Measurements from ENCODE around the gene PRR4.

The PRR4 gene, protein sequence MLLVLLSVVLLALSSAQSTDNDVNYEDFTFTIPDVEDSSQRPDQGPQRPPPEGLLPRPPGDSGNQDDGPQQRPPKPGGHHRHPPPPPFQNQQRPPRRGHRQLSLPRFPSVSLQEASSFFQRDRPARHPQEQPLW

DNA sequence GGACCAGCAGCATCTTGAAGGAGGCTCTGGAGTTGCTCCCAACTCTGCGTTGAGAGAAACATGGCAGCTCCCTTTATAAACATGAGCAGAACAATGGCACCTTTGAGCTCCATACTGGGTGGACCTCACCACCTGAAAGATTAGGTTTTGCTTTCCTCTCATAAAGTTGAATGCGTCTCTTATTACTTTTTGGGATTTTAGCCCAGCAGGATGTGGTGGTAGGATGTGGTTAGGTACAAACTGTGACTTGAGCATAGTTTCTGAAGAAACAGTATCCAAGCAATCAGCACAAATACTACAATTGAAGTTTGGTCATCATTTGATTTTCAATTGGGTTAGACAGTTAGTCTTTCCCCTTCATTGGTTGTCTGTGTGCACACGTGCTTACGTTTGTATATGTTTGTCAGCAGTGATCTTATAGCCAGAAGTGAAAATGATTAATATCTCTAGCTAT is at the start of gene PRR4:
PRR4 (minus strand) TSS at position 51 of the 454 bp plus-strand sequence; CDS start at position 13, 38 bp downstream.
- H3K4me1 ChIP-seq (ENCODE audit: control insufficient read depth, insufficient read depth, low read length) = no peaks in the 10 kb centered on the region
- no peak within 1 kb of the TSS for H3K4me3 ChIP-seq (ENCODE audit: low read length in 2 of 2)
- H3K9ac ChIP-seq (ENCODE audit: low read length in 2 of 2) = no peak within 1 kb of the TSS
- H3K27me3 ChIP-seq (ENCODE audit: control insufficient read depth in 1 of 2, insufficient read depth in 2 of 2, low read length in 2 of 2) = no peaks in the 10 kb centered on the region
- H3K36me3 ChIP-seq (ENCODE audit: control insufficient read depth in 2 of 2, insufficient read depth in 2 of 2, low read length in 2 of 2) = peaks cover 0 to 3% of the 10 kb centered on the region in 2 donors
- H3K27ac ChIP-seq (ENCODE audit: low read length) = no peak within 1 kb of the TSS
- no peaks in the 10 kb centered on the region for H3K9me3 ChIP-seq (ENCODE audit: control insufficient read depth in 2 of 2, low read length in 2 of 2)

DNA sequence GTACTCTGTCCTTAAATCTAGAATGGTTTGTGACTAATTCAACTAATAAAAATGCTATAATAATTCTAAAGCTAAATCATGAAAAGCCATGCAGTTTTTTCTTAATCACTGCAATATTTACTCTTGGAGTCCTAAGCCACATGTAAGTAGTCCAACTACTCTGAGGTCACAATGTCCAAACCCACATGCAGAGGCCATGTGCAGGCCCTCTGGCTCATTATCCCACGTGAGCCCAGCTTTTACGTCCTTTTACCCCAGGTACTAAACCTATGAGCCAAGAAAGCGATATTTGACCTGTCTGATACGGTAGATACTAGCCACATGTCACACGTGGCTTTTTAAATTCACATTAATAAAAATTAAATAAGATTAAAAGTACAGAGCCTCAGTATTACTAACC is 47.6 kb upstream of the PRR4 start:
- H3K27me3 ChIP-seq (ENCODE audit: control insufficient read depth in 1 of 2, insufficient read depth in 2 of 2, low read length in 2 of 2) = no peaks in the 10 kb centered on the region
- H3K9me3 ChIP-seq (ENCODE audit: control insufficient read depth in 2 of 2, low read length in 2 of 2) = no peaks in the 10 kb centered on the region
- no peak overlapping the region for H3K4me3 ChIP-seq (ENCODE audit: low read length in 2 of 2)
- no peak overlapping the region for H3K9ac ChIP-seq (ENCODE audit: low read length in 2 of 2)
- no peak overlapping the region for H3K27ac ChIP-seq (ENCODE audit: low read length)
- no peaks in the 10 kb centered on the region for H3K4me1 ChIP-seq (ENCODE audit: control insufficient read depth, insufficient read depth, low read length)
- H3K36me3 ChIP-seq (ENCODE audit: control insufficient read depth in 2 of 2, insufficient read depth in 2 of 2, low read length in 2 of 2) = no peaks in the 10 kb centered on the region

DNA sequence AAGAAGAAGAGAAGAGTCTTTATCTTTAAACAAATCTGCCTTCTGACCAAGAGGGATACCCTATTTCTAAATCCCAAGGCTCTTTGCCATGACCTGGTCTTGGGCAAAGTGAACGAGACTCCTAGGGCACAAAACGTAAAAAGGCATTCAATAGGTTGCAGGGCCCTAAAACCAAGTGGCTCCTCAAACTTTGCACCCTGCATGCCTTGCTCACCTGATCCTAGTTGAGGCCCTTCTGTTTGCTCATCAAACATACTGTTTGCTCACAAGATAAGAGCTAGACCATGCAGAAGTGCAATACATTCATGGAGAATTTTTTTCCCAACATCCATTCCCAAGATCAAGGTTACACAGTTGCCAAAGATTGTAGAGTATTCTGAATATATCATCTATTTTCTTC is 42.7 kb upstream of the PRR4 start:
- H3K9me3 ChIP-seq (ENCODE audit: control insufficient read depth in 2 of 2, low read length in 2 of 2) = no peaks in the 10 kb centered on the region
- H3K27ac ChIP-seq (ENCODE audit: low read length) = no peak overlapping the region
- no peaks in the 10 kb centered on the region for H3K36me3 ChIP-seq (ENCODE audit: control insufficient read depth in 2 of 2, insufficient read depth in 2 of 2, low read length in 2 of 2)
- no peak overlapping the region for H3K9ac ChIP-seq (ENCODE audit: low read length in 2 of 2)
- no peaks in the 10 kb centered on the region for H3K27me3 ChIP-seq (ENCODE audit: control insufficient read depth in 1 of 2, insufficient read depth in 2 of 2, low read length in 2 of 2)
- no peak overlapping the region for H3K4me3 ChIP-seq (ENCODE audit: low read length in 2 of 2)
- no peaks in the 10 kb centered on the region for H3K4me1 ChIP-seq (ENCODE audit: control insufficient read depth, insufficient read depth, low read length)

DNA sequence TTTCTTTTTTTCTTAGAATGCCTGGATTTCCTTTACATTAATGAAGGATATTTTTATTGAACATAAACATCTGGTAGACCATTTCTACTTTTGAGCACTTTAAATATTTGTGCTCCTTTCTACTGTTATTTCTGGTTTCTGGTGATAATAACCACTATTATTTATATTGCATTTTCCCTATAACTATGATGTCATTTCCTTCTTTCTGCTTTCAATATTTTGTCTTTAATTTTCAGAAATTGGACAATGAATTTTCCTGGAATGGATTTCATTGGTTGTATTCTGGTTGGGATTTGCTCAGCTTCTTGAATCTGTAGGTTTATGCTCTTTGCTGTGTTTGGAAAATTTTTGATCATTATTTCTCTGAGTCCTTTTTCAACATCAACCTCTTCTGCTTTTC is 40.0 kb upstream of the PRR4 start:
- no peaks in the 10 kb centered on the region for H3K27me3 ChIP-seq (ENCODE audit: control insufficient read depth in 1 of 2, insufficient read depth in 2 of 2, low read length in 2 of 2)

DNA sequence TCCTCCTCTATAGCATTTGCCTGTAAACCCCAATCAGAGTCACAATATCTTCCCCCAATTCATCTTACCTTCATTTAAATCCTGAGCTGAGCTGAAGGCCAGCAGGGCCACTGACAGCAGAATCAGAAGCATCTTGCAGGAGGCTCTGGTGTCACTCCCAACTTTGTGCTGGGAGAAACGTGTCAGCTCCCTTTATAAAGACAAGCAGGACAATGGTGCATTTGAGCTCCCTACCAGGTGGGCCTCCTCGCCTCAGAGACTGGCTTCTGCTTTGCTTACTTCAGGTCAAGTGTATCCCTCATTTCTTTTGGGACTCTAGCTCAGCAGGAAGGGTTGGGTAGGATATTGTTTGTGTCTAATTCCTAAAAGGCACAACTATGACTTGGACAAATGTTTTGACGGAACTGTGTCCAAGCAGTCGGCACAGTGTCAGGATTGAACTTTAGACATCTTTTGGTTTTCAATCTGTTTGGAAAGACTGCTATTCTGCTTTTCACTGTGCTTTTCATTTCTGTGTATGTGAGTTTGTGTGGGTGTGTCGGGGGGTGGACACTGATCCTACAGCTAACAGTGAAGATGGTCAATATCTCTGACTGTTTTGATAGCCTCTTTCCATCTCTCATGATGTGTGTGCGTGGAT is 34.9 kb upstream of the PRR4 start, which contains the start of gene PRH1:
PRH1 (minus strand) TSS at position 170 of the 640 bp plus-strand sequence; CDS start at position 132, 38 bp downstream.
- H3K27ac ChIP-seq (ENCODE audit: low read length) = no peak within 1 kb of the TSS
- H3K4me1 ChIP-seq (ENCODE audit: control insufficient read depth, insufficient read depth, low read length) = no peaks in the 10 kb centered on the region
- no peaks in the 10 kb centered on the region for H3K9me3 ChIP-seq (ENCODE audit: control insufficient read depth in 2 of 2, low read length in 2 of 2)
- H3K9ac ChIP-seq (ENCODE audit: low read length in 2 of 2) = no peak within 1 kb of the TSS
- peaks cover 0 to 2% of the 10 kb centered on the region in 2 donors for H3K36me3 ChIP-seq (ENCODE audit: control insufficient read depth in 2 of 2, insufficient read depth in 2 of 2, low read length in 2 of 2)
- H3K27me3 ChIP-seq (ENCODE audit: control insufficient read depth in 1 of 2, insufficient read depth in 2 of 2, low read length in 2 of 2) = no peaks in the 10 kb centered on the region
- H3K4me3 ChIP-seq (ENCODE audit: low read length in 2 of 2) = no peak within 1 kb of the TSS

More for the DNA sequence above, 40.0 kb upstream of the PRR4 start:
- Histone ChIP-seq H3K27ac (ENCODE audit: low read length) (no peak overlapping the region), H3K9me3 (ENCODE audit: control insufficient read depth in 2 of 2, low read length in 2 of 2) (no peaks in the 10 kb centered on the region), H3K9ac (ENCODE audit: low read length in 2 of 2) (no peak overlapping the region), H3K4me3 (ENCODE audit: low read length in 2 of 2) (no peak overlapping the region), H3K36me3 (ENCODE audit: control insufficient read depth in 2 of 2, insufficient read depth in 2 of 2, low read length in 2 of 2) (no peaks in the 10 kb centered on the region), H3K4me1 (ENCODE audit: control insufficient read depth, insufficient read depth, low read length) (no peaks in the 10 kb centered on the region)

DNA sequence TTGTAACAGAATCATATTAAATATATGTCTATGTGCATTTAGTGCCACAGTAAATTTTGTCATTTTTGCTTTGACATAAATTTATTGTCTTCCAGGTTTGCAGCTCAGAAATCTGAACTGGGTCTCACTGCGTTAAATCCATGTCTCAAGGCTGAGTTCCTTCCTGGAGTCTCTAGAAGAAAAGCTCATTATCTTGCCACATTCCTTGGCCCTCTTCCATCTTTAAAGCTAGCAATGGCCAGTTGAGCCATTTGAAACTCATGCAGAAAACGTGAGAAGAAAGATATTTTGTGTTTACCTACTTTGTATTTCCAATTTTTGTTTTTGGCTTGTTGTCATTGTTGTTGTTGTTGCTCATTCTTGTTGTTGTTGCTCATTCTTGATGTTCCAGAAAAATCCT is 24.1 kb upstream of the PRR4 start:
- Histone ChIP-seq H3K9me3 (ENCODE audit: control insufficient read depth in 2 of 2, low read length in 2 of 2) (no peaks in the 10 kb centered on the region), H3K9ac (ENCODE audit: low read length in 2 of 2) (no peak overlapping the region), H3K36me3 (ENCODE audit: control insufficient read depth in 2 of 2, insufficient read depth in 2 of 2, low read length in 2 of 2) (peaks cover 0 to 4% of the 10 kb centered on the region in 2 donors), H3K27me3 (ENCODE audit: control insufficient read depth in 1 of 2, insufficient read depth in 2 of 2, low read length in 2 of 2) (no peaks in the 10 kb centered on the region), H3K4me3 (ENCODE audit: low read length in 2 of 2) (no peak overlapping the region), H3K4me1 (ENCODE audit: control insufficient read depth, insufficient read depth, low read length) (no peaks in the 10 kb centered on the region), H3K27ac (ENCODE audit: low read length) (no peak overlapping the region)

DNA sequence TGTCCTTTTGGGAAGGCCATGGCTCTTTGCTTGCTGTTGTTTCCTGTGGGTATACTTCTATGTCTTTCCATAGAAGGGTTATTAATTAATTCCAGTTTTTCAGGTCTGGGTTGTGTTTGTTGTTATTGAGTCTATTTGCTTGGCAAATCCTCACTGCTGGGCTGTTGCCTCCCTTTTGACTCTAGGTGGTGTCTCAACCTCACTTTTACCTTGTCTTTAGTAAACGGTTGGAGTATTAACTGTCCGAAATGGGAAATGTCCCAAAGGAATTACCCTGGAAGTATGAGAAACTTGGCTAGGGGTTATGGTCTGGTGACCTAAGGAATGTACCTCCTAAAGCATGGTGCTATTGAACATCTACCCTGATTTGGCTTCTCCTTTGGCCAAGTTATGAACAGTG is 18.1 kb upstream of the PRR4 start:
- Histone ChIP-seq H3K9ac (ENCODE audit: low read length in 2 of 2) (no peak overlapping the region), H3K4me3 (ENCODE audit: low read length in 2 of 2) (no peak overlapping the region), H3K4me1 (ENCODE audit: control insufficient read depth, insufficient read depth, low read length) (no peaks in the 10 kb centered on the region), H3K27ac (ENCODE audit: low read length) (no peak overlapping the region), H3K36me3 (ENCODE audit: control insufficient read depth in 2 of 2, insufficient read depth in 2 of 2, low read length in 2 of 2) (no peaks in the 10 kb centered on the region), H3K9me3 (ENCODE audit: control insufficient read depth in 2 of 2, low read length in 2 of 2) (no peaks in the 10 kb centered on the region), H3K27me3 (ENCODE audit: control insufficient read depth in 1 of 2, insufficient read depth in 2 of 2, low read length in 2 of 2) (no peaks in the 10 kb centered on the region)

DNA sequence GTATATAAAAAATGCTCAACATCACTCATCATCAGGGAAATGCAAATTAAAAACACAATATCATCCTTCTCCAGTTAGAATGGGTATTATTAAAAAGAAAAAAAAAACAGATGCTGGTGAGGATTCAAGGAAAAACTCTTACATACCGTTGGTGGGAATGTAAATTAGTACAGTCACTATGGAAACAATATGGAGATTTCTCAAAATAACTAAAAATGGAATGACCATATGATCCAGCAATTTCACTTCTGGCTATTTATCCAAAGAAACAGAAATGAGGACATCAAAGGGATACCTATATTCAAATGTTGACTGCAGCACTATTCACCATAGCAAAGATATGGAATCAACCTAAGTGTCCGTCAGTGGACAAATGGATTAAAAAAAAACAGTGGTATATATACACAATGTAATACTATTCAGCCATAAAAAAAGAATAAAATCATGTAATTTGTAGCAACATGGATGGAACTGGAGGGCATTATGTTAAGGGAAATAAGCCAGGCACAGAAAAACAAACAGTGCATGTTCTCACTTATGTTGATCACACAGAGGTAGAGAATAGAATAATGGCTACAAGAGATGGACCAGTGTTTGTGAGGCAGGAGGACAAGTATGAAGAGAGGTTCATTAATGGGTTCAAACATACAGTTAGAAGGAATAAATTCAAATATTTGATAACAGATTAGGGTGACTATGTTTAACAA is 14.4 kb upstream of the PRR4 start:
- no peaks in the 10 kb centered on the region for H3K9me3 ChIP-seq (ENCODE audit: control insufficient read depth in 2 of 2, low read length in 2 of 2)
- no peaks in the 10 kb centered on the region for H3K4me1 ChIP-seq (ENCODE audit: control insufficient read depth, insufficient read depth, low read length)
- peaks cover 4 to 5% of the 10 kb centered on the region in 2 donors for H3K36me3 ChIP-seq (ENCODE audit: control insufficient read depth in 2 of 2, insufficient read depth in 2 of 2, low read length in 2 of 2)
- no peak overlapping the region for H3K9ac ChIP-seq (ENCODE audit: low read length in 2 of 2)
- H3K27me3 ChIP-seq (ENCODE audit: control insufficient read depth in 1 of 2, insufficient read depth in 2 of 2, low read length in 2 of 2) = no peaks in the 10 kb centered on the region
- H3K4me3 ChIP-seq (ENCODE audit: low read length in 2 of 2) = no peak overlapping the region
- H3K27ac ChIP-seq (ENCODE audit: low read length) = no peak overlapping the region

DNA sequence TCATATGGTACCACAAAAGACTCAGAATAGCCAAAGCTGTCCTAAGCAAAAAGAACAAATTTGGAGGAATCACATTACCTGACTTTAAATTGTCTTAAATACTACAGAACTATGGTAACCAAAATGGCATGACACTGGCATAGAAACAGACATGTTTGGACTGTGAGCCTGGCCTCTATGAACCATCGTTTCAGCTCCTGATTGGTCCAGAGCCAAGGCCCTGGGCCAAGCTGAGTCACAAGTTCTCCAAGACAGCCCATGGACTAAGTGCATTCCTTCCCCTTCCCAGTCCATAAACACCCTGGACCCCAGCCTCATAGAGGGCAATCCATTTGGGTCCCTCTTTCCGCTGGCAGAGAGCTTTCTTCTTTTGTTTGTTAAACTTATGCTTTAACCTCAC is 12.1 kb upstream of the PRR4 start:
- no peak overlapping the region for H3K4me3 ChIP-seq (ENCODE audit: low read length in 2 of 2)
- no peaks in the 10 kb centered on the region for H3K27me3 ChIP-seq (ENCODE audit: control insufficient read depth in 1 of 2, insufficient read depth in 2 of 2, low read length in 2 of 2)
- H3K4me1 ChIP-seq (ENCODE audit: control insufficient read depth, insufficient read depth, low read length) = no peaks in the 10 kb centered on the region
- no peak overlapping the region for H3K27ac ChIP-seq (ENCODE audit: low read length)
- H3K9ac ChIP-seq (ENCODE audit: low read length in 2 of 2) = no peak overlapping the region
- peaks cover 4 to 5% of the 10 kb centered on the region in 2 donors for H3K36me3 ChIP-seq (ENCODE audit: control insufficient read depth in 2 of 2, insufficient read depth in 2 of 2, low read length in 2 of 2)
- peaks cover 0 to 3% of the 10 kb centered on the region in 2 donors for H3K9me3 ChIP-seq (ENCODE audit: control insufficient read depth in 2 of 2, low read length in 2 of 2)

DNA sequence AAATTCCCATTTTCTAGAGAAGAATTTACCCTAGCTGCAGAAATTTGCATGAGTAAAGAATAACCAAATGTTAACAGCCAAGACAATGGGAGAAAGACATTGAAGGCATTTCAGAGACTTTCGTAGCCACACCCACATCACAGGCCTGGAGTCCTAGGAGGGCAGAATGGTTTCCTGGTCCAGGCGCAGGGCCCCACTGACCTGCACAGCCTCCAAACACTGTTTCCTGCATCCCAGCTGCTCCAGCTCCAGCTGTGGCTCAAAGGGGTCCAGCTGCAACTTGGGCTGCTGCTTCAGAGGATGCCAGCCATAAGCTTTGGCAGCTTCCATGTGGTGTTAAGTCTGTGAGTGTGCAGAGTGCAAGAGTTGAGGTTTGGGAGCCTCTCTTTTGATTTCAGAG is 6.5 kb upstream of the PRR4 start:
- peaks cover 0 to 3% of the 10 kb centered on the region in 2 donors for H3K9me3 ChIP-seq (ENCODE audit: control insufficient read depth in 2 of 2, low read length in 2 of 2)
- no peak overlapping the region for H3K4me3 ChIP-seq (ENCODE audit: low read length in 2 of 2)
- H3K36me3 ChIP-seq (ENCODE audit: control insufficient read depth in 2 of 2, insufficient read depth in 2 of 2, low read length in 2 of 2) = peaks cover 4 to 5% of the 10 kb centered on the region in 2 donors
- H3K27ac ChIP-seq (ENCODE audit: low read length) = no peak overlapping the region
- H3K9ac ChIP-seq (ENCODE audit: low read length in 2 of 2) = no peak overlapping the region
- no peaks in the 10 kb centered on the region for H3K27me3 ChIP-seq (ENCODE audit: control insufficient read depth in 1 of 2, insufficient read depth in 2 of 2, low read length in 2 of 2)
- H3K4me1 ChIP-seq (ENCODE audit: control insufficient read depth, insufficient read depth, low read length) = no peaks in the 10 kb centered on the region

DNA sequence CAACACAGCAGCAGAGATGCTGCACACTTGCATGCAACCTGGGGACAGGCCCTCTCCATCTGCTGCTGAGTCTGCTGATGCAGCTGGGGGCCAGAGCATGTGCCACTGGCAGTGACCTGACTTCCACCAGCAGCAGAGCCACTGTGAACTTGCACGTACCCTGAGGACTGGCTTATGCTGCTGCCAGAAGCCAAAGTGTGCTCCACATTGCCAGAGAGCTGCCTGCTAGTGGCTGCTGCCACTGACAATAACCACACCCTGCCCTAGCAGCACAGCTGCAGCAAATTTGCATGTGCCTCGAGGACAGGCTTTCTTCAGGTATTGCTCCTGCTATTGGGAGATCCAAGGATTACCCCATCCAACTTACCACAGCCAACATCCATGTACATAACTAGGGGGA is 4.5 kb upstream of the PRR4 start:
- Histone ChIP-seq H3K9ac (ENCODE audit: low read length in 2 of 2) (no peak overlapping the region), H3K27ac (ENCODE audit: low read length) (no peak overlapping the region), H3K4me3 (ENCODE audit: low read length in 2 of 2) (no peak overlapping the region), H3K36me3 (ENCODE audit: control insufficient read depth in 2 of 2, insufficient read depth in 2 of 2, low read length in 2 of 2) (peaks cover 0 to under 1% of the 10 kb centered on the region in 2 donors), H3K4me1 (ENCODE audit: control insufficient read depth, insufficient read depth, low read length) (no peaks in the 10 kb centered on the region), H3K27me3 (ENCODE audit: control insufficient read depth in 1 of 2, insufficient read depth in 2 of 2, low read length in 2 of 2) (no peaks in the 10 kb centered on the region), H3K9me3 (ENCODE audit: control insufficient read depth in 2 of 2, low read length in 2 of 2) (peaks cover 0 to 3% of the 10 kb centered on the region in 2 donors)

Measured in stomach smooth muscle (tissue), 2 donors.